Ishikawa (cell line): Measurements from ENCODE around the gene PSMB8.

ENCODE experiments used
- CEBPB ChIP-seq: IDR thresholded peaks from 2 replicates; pipeline ENCODE4 v1.6.1; 2012
- CREB1 ChIP-seq: IDR thresholded peaks from 2 replicates; pipeline ENCODE4 v1.6.1; 2012; ENCODE audit warnings: low read depth
- EP300 ChIP-seq: IDR thresholded peaks from 2 replicates; pipeline ENCODE4 v1.6.1; 2012; ENCODE audit warnings: borderline replicate concordance
- FOXM1 ChIP-seq: IDR thresholded peaks from 2 replicates; pipeline ENCODE4 v1.6.1; 2012; ENCODE audit warnings: low read depth, borderline replicate concordance
- RAD21 ChIP-seq: IDR thresholded peaks from 2 replicates; pipeline ENCODE4 v1.6.1; 2012; ENCODE audit warnings: low read depth
- TAF1 ChIP-seq: IDR thresholded peaks from 2 replicates; pipeline ENCODE4 v1.6.1; 2012; ENCODE audit warnings: low read depth, mild to moderate bottlenecking
- TCF12 ChIP-seq: IDR thresholded peaks from 2 replicates; pipeline ENCODE4 v1.6.1; 2012; ENCODE audit warnings: low read depth
- TEAD4 ChIP-seq: IDR thresholded peaks from 2 replicates; pipeline ENCODE4 v1.6.1; 2012
- YY1 ChIP-seq: IDR thresholded peaks from 2 replicates; pipeline ENCODE4 v1.6.1; 2012; ENCODE audit warnings: low read depth
- TF ChIP-seq, protein P1 (sequence below): IDR thresholded peaks from 2 replicates; pipeline ENCODE4 v1.6.1; 2012
- TF ChIP-seq, protein P2 (sequence below): IDR thresholded peaks from 2 replicates; pipeline ENCODE4 v1.6.1; 2012
- TF ChIP-seq, protein P3 (sequence below): IDR thresholded peaks from 2 replicates; pipeline ENCODE4 v1.6.1; 2012; ENCODE audit warnings: low read depth, mild to moderate bottlenecking

DNA sequence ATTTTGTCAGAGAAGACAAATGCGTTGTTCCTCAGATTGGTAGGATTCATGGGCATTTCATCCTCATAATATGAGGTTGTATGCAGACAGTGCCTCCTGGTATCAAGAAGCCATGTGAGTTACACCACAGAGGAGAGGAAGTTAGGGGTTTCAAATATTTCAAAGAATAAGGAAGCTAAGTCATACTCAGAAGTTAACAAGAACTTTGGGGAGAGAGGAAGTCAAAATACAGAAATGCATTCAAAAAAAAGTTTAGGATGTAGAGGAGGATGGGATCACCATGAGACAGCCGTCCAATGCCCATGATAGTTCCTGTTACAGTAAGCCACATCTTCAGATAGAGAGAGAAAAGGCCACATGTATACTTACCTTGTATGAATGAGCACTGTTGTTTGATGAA is 49.3 kb downstream of the PSMB8 start:
- TF ChIP-seq RAD21 (no peak), YY1 (no peak), FOXM1 (no peak), EP300 (no peak), TCF12 (no peak), TAF1 (no peak), CREB1 (no peak), CEBPB (no peak), TEAD4 (no peak)
- TF ChIP-seq, protein P1, sequence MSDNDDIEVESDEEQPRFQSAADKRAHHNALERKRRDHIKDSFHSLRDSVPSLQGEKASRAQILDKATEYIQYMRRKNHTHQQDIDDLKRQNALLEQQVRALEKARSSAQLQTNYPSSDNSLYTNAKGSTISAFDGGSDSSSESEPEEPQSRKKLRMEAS, result no peak
- TF ChIP-seq, protein P2, sequence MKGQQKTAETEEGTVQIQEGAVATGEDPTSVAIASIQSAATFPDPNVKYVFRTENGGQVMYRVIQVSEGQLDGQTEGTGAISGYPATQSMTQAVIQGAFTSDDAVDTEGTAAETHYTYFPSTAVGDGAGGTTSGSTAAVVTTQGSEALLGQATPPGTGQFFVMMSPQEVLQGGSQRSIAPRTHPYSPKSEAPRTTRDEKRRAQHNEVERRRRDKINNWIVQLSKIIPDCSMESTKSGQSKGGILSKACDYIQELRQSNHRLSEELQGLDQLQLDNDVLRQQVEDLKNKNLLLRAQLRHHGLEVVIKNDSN, result no peak
- TF ChIP-seq, protein P3, sequence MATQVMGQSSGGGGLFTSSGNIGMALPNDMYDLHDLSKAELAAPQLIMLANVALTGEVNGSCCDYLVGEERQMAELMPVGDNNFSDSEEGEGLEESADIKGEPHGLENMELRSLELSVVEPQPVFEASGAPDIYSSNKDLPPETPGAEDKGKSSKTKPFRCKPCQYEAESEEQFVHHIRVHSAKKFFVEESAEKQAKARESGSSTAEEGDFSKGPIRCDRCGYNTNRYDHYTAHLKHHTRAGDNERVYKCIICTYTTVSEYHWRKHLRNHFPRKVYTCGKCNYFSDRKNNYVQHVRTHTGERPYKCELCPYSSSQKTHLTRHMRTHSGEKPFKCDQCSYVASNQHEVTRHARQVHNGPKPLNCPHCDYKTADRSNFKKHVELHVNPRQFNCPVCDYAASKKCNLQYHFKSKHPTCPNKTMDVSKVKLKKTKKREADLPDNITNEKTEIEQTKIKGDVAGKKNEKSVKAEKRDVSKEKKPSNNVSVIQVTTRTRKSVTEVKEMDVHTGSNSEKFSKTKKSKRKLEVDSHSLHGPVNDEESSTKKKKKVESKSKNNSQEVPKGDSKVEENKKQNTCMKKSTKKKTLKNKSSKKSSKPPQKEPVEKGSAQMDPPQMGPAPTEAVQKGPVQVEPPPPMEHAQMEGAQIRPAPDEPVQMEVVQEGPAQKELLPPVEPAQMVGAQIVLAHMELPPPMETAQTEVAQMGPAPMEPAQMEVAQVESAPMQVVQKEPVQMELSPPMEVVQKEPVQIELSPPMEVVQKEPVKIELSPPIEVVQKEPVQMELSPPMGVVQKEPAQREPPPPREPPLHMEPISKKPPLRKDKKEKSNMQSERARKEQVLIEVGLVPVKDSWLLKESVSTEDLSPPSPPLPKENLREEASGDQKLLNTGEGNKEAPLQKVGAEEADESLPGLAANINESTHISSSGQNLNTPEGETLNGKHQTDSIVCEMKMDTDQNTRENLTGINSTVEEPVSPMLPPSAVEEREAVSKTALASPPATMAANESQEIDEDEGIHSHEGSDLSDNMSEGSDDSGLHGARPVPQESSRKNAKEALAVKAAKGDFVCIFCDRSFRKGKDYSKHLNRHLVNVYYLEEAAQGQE, result no peak
